Lung (tissue), 12 donors: Measurements from ENCODE around the gene ATN1. TPM values are rescaled to one million over a fixed set of nuclear protein-coding genes. Genes with fewer than 3 reads are reported as not detected.

Source experiments
- ATAC-seq: fragments of 200-7000 bp; cut with Tn5 transposase; one replicate; pipeline ENCODE4 v1.9.1; 2020; ENCODE audit warnings: moderate number of reproducible peaks; ENCODE audit not compliant: insufficient read depth, low FRiP score
- DNase-seq, 3 donors: peaks; one replicate each; pipeline ENCODE4 v3.0.0-alpha.2; 2013 to 2017
- H3K27ac ChIP-seq, 2 donors: one replicate each; pipeline ENCODE4 v1.5.1; 2013; ENCODE audit warnings: mild to moderate bottlenecking in 2 of 2, moderate library complexity in 2 of 2, control low read depth in 1 of 2, inconsistent platforms in 1 of 2, low read depth in 1 of 2, low read length in 1 of 2
- H3K27me3 ChIP-seq, 3 donors: one replicate each; pipeline ENCODE4 v1.5.1; 2013; ENCODE audit warnings: low read length in 2 of 3; ENCODE audit not compliant: control insufficient read depth in 3 of 3, insufficient read depth in 3 of 3
- H3K36me3 ChIP-seq, 4 donors: one replicate each; pipeline ENCODE4 v1.5.1; 2013; ENCODE audit warnings: low read length in 4 of 4, mild to moderate bottlenecking in 1 of 4, moderate library complexity in 1 of 4; ENCODE audit not compliant: control insufficient read depth in 4 of 4, insufficient read depth in 4 of 4
- H3K4me1 ChIP-seq, 5 donors: one replicate each; pipeline ENCODE4 v1.5.1; 2013; ENCODE audit warnings: low read length in 5 of 5, mild to moderate bottlenecking in 2 of 5, moderate library complexity in 1 of 5; ENCODE audit not compliant: control insufficient read depth in 5 of 5, insufficient read depth in 5 of 5
- H3K4me3 ChIP-seq: one replicate; pipeline ENCODE4 v1.5.1; 2013; ENCODE audit warnings: mild to moderate bottlenecking, control low read depth, moderate library complexity
- H3K9ac ChIP-seq, 2 donors: one replicate each; pipeline ENCODE4 v1.5.1; 2013; ENCODE audit warnings: low read length in 2 of 2, control low read depth in 1 of 2; ENCODE audit not compliant: insufficient read depth in 1 of 2
- H3K9me3 ChIP-seq, 4 donors: one replicate each; pipeline ENCODE4 v1.5.1; 2013; ENCODE audit warnings: low read length in 3 of 4, mild to moderate bottlenecking in 1 of 4, moderate library complexity in 1 of 4; ENCODE audit not compliant: control insufficient read depth in 4 of 4, insufficient read depth in 3 of 4
- WGBS, 2 donors: extraction: QIAGEN DNeasy Blood & Tissue Kit; methylation state at CpG; one replicate each; pipeline ENCODE4 v1.1.7; 2013; 5-methylcytosine and 5-hydroxymethylcytosine counted together
- polyA plus RNA-seq, 2 donors: library from polyadenylated mRNA; stranded (reverse); fragments of 200-250 nt; gene quantifications; one replicate each; pipeline ENCODE4 v1.2.1, GENCODE V29; 2013
- total RNA-seq, 2 donors: library from RNA; depleted of rRNA in 1 of 2; stranded (reverse); fragments of >200 nt in 1 of 2; gene quantifications; one replicate each; pipeline ENCODE4 v1.2.1, GENCODE V29; 2014 to 2021
- TF ChIP-seq, protein P1 (sequence below): IDR thresholded peaks from 2 replicates; pipeline ENCODE4 v1.5.1; 2012; ENCODE audit warnings: mild to moderate bottlenecking; ENCODE audit errors: control extremely low read depth, extremely low read depth
- donor health status: control.
- donor health status: control.
- donor health status: Bipolar disorder and iron deficiency.
- donor health status: healthy.
- donor health status: DM: yes; HTN: yes; CAD: no.

Gene ATN1
- total and polyA plus RNA-seq, 4 donors: 63.5 to 113 (median 79.8) TPM

DNA sequence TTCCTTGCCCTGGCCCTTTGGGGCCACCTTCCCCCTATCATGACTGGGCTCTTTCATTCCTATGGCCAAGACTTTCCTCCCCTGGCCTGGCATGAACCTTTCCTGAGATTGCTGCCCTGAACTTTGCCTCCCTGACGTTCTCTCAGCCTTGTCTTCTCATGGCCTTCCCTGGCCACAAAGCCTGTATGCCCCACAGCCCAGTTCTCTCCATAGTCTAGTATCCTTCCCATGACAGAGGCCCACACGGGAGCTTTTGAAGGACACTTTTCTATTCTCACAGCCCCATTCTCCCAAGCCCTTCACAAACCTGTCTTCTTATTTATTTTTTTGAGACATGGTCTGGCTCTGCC, 11.4 kb downstream of the ATN1 start:
- Histone ChIP-seq H3K4me1 (peaks cover 4 to 25% (median 6%) of the 10 kb centered on the region in 5 donors), H3K4me3 (no peak overlapping the region), H3K27me3 (no peaks in the 10 kb centered on the region), H3K9me3 (no peaks in the 10 kb centered on the region), H3K27ac (peak overlapping the region in 1 of 2 donors; percentile 15), H3K9ac (no peak overlapping the region), H3K36me3 (peaks cover 0 to 43% (median 34%) of the 10 kb centered on the region in 4 donors)
- WGBS, 2 donors: 64 to 83% methylated on average over 2 of the region's 2 CpGs
- DNase-seq: no peak
- TF ChIP-seq, protein P1, sequence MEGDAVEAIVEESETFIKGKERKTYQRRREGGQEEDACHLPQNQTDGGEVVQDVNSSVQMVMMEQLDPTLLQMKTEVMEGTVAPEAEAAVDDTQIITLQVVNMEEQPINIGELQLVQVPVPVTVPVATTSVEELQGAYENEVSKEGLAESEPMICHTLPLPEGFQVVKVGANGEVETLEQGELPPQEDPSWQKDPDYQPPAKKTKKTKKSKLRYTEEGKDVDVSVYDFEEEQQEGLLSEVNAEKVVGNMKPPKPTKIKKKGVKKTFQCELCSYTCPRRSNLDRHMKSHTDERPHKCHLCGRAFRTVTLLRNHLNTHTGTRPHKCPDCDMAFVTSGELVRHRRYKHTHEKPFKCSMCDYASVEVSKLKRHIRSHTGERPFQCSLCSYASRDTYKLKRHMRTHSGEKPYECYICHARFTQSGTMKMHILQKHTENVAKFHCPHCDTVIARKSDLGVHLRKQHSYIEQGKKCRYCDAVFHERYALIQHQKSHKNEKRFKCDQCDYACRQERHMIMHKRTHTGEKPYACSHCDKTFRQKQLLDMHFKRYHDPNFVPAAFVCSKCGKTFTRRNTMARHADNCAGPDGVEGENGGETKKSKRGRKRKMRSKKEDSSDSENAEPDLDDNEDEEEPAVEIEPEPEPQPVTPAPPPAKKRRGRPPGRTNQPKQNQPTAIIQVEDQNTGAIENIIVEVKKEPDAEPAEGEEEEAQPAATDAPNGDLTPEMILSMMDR: no peak
- ATAC-seq: no peak

GRCh38 chr12:6941267-6941666, 13.5 kb downstream of the ATN1 start:
- TF ChIP-seq, protein P1: no peak
- Histone ChIP-seq H3K27ac (no peak overlapping the region), H3K9ac (no peak overlapping the region), H3K27me3 (no peaks in the 10 kb centered on the region), H3K4me3 (no peak overlapping the region), H3K4me1 (peaks cover 4 to 35% (median 14%) of the 10 kb centered on the region in 5 donors), H3K9me3 (no peaks in the 10 kb centered on the region), H3K36me3 (peaks cover 0 to 39% (median 26%) of the 10 kb centered on the region in 4 donors)
- no peak for DNase-seq
- 89 to 91% methylated on average over 12 of the region's 12 CpGs for WGBS, 2 donors
- no peak for ATAC-seq

DNA sequence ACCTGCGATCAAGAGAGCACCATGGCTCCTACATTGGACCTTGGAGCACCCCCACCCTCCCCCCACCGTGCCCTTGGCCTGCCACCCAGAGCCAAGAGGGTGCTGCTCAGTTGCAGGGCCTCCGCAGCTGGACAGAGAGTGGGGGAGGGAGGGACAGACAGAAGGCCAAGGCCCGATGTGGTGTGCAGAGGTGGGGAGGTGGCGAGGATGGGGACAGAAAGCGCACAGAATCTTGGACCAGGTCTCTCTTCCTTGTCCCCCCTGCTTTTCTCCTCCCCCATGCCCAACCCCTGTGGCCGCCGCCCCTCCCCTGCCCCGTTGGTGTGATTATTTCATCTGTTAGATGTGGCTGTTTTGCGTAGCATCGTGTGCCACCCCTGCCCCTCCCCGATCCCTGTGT, 14.0 kb downstream of the ATN1 start:
- H3K9me3 ChIP-seq: no peaks in the 10 kb centered on the region
- H3K9ac ChIP-seq: no peak overlapping the region
- 87 to 90% methylated on average over 12 of the region's 12 CpGs for WGBS, 2 donors
- TF ChIP-seq, protein P1: no peak
- no peak for ATAC-seq
- H3K27me3 ChIP-seq: no peaks in the 10 kb centered on the region
- no peak overlapping the region for H3K4me3 ChIP-seq
- peaks cover 4 to 35% (median 14%) of the 10 kb centered on the region in 5 donors for H3K4me1 ChIP-seq
- H3K36me3 ChIP-seq: peaks cover 0 to 36% (median 25%) of the 10 kb centered on the region in 4 donors
- peak in 1 of 3 donors; percentile 10 for DNase-seq
- H3K27ac ChIP-seq: no peak overlapping the region

DNA sequence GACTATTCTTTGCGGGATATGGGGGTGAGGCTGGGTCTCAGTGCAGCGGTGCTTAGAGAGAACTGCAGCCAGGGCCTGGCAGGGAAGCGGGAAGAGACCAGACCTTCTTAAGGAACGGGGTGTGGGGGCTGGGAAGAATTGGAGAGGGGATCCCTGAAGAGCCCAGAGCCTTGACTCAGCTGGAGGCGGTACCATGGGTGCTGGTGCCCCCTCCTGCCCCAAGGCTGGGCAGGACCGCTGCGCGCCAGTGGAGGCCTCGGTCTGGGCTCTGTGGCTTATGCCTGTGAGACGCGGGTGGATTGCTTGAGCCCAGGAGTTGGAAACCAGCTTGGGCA, 14.5 kb downstream of the ATN1 start:
- Histone ChIP-seq H3K9me3 (no peaks in the 10 kb centered on the region), H3K4me3 (no peak overlapping the region), H3K27me3 (no peaks in the 10 kb centered on the region), H3K4me1 (peaks cover 1 to 31% (median 13%) of the 10 kb centered on the region in 5 donors), H3K36me3 (peaks cover 0 to 37% (median 24%) of the 10 kb centered on the region in 4 donors), H3K27ac (peak overlapping the region in 1 of 2 donors; percentile 71), H3K9ac (no peak overlapping the region)
- TF ChIP-seq, protein P1: no peak
- DNase-seq (peak in 1 of 3 donors; percentile 45), ATAC-seq (no peak)
- 85 to 87% methylated on average over 11 of the region's 11 CpGs for WGBS, 2 donors
